VCaP (cell line): ENCODE measurements around the gene PFDN6.

ENCODE experiments used
- H3K27ac ChIP-seq: fragments of 450-650 bp; 2 replicates; pipeline ENCODE4 v1.5.1; 2017
- CTCF ChIP-seq: fragments of 450-650 bp; conservative IDR thresholded peaks from 2 replicates; pipeline ENCODE4 v1.5.1; 2017; ENCODE audit warnings: mild to moderate bottlenecking, moderate library complexity

Gene PFDN6

GRCh38 chr6:33313709-33314514 is 24.5 kb downstream of the PFDN6 start, which contains the start of gene TAPBP:
Gene TAPBP, minus strand, starts transcription at chr6:33314078. Its CDS starts 37 bp downstream, at chr6:33314041.
- no peak for TF ChIP-seq CTCF
- peak within 1 kb of the TSS; percentile 100 for H3K27ac ChIP-seq

- TF ChIP-seq CTCF: no peak
- H3K27ac ChIP-seq: peak overlapping the region; percentile 100
These were observed 25.1 kb downstream of the PFDN6 start for GRCh38 chr6:33314515-33314942.

- H3K27ac ChIP-seq: peak overlapping the region; percentile 100
- TF ChIP-seq CTCF: 0 out of 2 replicates have a peak, but pooled peaks have one; percentile 7
These were observed 25.8 kb downstream of the PFDN6 start for GRCh38 chr6:33314943-33315792.

- peak overlapping the region; percentile 100 for H3K27ac ChIP-seq
- TF ChIP-seq CTCF: no peak
These were observed 26.6 kb downstream of the PFDN6 start for GRCh38 chr6:33315793-33316602.

- TF ChIP-seq CTCF: no peak
- peak overlapping the region; percentile 100 for H3K27ac ChIP-seq
These were observed 27.4 kb downstream of the PFDN6 start for GRCh38 chr6:33316603-33317418.

GRCh38 chr6:33317419-33317668 is 27.9 kb downstream of the PFDN6 start:
- TF ChIP-seq CTCF: no peak
- H3K27ac ChIP-seq: peak overlapping the region; percentile 100
